A204.1 (cell line): Measurements from ENCODE around the gene SLC35F6.

ENCODE experiments used
- FAIRE-seq: peaks from 2 replicates; lab custom pipeline; 2012; peaks lifted over from hg19 to GRCh38; lab: Jason Lieb, UNC

Gene SLC35F6, protein sequence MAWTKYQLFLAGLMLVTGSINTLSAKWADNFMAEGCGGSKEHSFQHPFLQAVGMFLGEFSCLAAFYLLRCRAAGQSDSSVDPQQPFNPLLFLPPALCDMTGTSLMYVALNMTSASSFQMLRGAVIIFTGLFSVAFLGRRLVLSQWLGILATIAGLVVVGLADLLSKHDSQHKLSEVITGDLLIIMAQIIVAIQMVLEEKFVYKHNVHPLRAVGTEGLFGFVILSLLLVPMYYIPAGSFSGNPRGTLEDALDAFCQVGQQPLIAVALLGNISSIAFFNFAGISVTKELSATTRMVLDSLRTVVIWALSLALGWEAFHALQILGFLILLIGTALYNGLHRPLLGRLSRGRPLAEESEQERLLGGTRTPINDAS

DNA sequence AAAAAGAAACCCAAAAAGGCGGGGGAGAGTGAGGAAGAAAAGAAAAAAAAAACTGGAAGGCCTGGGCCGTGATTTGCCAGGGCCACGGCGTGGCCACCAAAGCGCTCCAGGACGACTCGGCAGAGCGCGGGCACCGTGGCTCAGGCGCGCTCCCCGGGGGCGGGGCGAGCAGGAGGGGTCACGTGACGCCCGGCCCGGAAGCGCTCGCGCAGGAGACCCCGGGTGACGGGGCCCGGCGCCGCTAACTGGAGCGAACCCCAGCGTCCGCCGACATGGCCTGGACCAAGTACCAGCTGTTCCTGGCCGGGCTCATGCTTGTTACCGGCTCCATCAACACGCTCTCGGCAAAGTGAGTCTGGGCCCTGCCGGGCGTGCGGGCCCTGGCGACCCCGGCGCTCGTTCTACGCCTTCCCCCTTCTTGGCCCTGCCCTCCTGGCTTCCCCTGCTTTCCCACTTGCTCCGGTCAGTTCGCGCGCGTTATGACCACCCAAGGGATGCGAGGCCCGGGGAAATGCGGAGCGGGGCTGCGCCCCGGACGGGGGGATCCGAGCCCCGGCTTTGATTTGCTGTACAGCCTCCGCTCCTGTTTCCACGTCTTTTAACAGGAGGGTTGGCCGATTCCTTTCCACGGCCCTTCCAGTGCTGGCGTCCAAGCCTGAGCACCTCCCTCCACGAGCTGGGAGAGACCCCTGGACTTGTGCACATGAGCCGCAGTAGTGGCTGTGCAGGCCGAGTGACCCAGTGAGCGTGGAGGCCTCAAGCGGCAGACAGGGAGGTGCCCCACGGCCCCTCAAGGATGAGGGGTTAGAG is at the start of gene SLC35F6:
TSS of gene SLC35F6 (plus strand) at position 207 of the 810 bp plus-strand sequence. CDS start at position 273, 66 bp downstream.
- FAIRE-seq, result no peak

DNA sequence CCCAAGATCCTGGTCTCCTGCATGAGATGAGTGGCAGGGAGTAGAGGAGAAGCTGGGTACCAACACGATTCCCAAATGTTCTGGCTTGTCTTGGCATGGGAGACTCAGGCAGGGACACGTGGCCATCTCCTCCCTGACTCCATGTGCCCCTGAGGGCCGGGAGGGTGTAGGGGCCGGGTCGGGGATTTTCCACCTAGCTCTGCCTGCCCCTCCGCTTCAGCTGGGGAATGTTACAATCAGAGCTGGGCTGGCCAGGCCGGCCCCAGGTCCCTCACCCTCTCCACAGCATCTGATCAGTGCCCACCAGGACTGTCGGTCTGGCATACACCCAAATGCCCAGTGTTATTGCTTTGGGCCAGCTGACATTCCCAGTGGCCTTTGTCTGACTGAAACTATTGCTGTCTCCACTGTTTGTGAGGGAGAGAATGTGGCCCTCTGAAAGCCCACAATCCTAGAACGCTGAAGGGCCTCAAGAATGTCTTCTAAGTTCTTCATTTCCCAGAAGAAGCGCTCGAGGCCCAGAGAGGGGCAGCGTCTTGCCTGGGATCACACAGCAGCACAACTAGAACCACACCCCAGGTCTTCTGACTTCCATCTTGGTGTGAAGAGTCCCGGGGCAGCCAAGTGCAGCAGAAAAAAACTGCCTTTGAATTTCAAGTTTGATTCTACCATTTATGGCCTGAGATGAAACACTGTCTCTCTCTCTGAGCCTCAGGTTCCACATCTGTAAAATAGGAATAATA is 48.4 kb upstream of the SLC35F6 start:
- FAIRE-seq, result no peak

DNA sequence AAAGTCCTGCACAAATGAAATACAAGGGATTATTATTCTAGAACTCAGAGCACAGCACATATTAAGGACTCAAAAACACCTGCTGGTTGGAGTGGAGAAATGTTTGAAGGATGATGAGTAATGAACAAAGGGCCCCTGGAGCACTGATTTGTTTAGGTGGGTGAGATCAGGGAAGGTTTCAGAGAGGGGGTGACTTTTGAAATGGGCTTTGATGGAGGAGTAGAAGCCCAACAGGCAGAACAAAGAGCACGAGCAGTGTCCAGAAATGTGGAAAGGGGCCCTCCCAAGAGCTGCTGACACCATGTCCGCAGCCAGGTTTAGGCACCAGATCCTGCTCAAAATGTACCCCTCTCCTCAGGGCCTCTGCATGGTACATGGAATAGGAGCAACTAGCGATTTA is 47.7 kb upstream of the SLC35F6 start:
- FAIRE-seq, result no peak

DNA sequence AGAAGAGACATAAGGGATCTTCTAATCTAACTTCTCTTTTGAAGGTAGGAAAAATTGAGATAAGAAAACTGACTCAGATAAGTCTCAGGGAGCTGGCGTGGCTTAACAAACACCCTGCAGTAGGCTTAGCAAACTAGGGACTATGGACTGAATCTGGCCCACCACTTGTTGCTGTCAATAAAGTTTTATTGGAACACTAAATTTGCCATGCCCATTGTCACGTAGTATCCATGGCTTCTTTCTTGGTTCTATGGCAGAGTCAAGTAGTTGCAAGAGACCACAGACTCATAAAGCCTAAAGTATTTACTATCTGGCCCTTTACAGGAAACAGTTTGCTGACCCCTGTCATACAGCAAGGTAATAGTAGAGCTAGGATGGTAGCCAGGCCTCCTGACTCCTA is 47.3 kb upstream of the SLC35F6 start:
- FAIRE-seq, result no peak

DNA sequence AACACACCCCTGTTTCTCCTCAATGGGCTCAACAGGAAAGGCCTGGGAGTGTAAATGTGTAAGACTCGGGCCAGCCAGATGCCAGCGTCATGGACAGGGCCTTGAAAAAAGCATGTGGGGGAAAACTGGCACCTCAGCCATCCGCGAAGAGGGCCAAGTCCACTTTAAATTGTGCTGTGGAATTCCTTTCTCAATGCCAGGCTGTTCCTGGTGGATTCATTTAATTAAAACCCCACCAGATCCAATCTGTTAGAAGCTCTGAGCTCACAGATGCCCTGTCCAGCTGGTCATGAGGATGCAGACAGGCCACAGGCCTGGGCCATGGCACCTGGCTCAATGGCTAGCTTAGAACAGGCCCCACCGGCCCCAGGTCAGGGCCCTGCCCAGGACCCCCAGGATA is 46.7 kb upstream of the SLC35F6 start:
- no peak for FAIRE-seq

DNA sequence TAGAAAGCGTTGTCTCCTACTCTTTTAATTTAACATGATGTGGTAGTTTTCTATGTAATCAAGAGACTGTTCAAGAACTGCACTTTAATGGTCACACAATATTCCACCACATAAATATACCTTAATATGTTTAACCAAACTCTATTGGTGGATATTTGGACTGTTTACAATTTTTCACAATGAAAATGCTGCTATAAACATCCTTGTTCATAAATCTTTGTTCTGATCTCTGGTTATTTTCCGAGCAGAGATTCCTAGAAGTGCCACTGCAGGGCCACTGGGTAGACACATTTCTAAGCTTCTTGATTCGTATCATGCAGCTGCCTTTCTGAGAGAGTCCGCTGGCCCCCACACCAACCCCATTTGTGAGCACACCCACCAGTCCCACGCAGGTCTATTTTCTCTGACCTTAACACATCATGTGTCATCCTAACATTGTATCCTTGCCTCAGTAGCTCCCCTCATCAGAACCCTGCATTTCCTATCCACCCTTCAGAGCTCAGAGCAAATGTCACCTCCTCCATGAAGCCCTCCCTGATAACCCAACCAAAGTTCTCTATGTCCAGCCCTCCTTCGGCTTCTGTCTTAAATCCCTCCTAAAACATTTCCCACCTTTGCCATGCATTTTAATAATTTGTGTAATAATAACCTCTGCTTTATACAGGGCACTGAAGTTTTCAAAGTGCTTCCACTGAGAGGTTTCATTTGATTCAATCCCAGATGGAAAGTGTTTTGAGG is 45.0 kb upstream of the SLC35F6 start:
- no peak for FAIRE-seq

DNA sequence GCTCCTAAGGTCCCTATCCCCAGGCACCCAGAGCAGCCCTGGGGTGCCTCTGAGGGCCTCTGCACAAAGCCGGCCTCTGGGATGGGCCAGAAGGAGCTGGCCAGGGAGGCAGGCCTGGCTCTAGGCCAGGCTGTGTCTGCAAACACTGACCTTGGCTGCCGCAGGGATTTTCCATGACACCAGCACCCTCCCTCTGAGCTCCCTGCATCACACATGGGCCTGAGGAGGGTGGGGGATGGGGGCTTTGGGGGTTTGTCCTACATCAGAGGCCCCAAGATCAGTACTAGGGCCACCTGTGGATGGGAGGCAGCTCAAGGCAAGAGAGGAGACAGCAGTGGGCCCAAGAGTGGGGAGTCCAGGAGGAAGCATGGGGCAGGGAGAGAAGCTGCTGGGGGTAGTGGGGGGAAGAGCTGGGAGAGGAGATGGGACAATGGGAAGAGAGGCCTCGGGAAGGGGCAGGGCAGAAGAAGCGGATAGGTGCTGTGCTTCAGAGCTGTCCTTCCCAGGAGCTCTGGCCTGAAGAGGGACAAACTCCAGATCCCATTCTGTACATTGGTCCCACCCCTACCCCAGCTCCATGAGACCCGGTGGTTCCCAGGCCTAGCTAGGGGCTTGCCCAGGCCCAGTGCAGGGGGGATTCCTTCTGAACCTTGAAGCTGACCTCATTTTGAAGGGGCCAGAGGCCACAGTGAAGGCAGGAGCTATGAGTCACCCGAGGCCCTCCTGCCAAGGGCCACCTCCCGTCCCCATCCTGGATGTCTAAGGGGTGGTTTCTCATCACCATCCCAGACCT is 43.6 kb upstream of the SLC35F6 start:
- no peak for FAIRE-seq

DNA sequence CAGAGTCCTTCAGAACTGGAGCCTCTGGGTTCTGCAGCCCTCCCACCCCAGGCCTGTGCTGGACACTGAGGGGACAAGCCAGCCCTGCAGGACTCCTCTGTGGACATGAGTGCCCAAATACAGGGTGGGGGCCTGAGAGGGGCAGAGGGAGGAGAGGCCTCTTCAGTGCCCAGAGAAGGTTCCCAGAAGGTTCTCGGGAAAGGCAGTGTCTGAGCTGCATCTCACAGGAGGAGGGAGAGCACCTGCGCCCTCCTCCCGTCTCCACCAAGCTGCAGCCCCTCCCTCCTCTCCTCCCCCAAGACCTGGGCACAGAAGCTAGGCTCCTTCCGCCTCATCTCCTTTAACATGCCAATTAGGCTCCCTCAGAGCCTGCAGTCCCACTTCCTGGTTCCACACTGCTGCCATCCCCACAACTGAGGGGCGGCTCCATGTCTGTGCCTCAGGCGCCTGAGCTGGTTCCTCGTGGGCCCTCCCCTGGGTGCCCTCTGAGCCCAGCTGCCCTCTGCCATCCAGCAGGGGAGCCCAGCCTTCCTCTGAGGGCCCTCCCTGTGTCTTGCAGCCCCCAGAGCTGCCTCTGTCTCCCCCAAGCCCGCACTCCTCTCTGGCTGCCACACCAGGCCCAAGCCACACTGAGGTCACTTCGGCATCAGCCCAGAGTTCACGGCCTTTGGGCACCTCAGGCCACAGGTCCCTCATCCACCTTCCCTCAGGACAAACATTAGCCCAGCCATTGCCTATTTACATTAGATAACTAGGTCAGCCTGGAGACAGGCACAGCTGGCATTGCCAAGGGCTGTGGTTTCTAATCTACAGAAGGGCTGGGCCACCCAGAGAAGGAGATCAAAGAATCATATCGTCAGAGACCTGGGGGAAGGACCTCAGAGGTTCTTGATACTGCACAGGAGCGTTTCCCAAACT is 42.7 kb upstream of the SLC35F6 start:
- no peak for FAIRE-seq

DNA sequence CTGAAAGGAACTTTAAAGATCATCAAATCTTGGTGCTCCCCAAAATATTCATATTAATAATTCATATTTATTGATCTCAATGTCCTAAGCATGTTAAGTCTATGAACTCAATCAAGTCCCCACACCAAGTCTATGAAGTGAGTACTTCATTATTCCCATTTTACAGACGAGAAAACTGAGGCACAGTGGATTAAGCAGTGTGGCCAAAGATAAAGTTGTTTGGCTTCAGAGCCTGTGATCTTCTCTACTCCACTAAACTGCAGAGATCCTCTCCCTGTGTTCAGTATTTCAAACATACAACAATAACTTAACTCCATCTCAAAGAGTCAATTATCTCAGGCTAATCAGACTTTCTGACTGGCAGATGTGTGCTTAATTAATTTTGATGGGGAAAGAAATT is 41.8 kb upstream of the SLC35F6 start:
- no peak for FAIRE-seq

DNA sequence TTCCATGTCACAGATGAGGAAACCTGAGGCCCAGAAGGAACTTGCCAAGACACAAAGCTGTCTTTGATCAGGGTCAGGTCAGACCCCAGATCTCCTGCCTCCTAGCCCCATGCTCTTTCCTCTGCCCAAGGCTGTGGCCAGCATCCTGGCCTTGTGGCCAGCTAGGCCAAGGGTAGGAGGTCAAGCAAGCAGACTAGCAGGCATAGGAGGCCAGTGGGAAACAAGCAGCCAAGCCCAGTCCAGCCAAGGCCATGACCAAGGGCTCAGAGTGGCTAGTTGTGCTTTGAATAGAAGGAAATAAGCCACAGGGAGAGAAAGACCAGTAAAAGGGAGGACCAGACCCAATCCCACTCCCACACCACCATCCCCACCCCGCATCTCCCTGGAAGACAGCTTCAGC is 41.2 kb upstream of the SLC35F6 start:
- FAIRE-seq, result no peak

DNA sequence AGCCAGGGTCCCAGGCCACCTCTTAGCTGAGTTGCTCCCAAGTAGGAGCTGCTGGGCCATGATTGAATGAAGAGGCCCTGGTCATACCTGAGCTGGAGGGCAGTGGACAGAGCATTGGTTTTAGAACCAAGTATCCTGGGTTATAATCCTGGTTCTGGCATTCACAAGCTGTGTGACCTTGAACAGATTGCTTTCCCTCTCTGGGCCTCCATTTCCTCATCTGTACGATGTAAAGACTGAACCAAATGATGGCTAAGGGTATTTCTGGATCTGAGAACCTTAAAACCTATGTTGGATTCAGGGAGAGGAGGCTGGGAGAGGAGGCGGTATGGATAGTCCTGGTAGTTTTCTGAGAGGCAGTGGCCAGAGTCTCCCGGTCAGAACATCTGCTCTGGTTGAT is 40.6 kb upstream of the SLC35F6 start:
- no peak for FAIRE-seq

DNA sequence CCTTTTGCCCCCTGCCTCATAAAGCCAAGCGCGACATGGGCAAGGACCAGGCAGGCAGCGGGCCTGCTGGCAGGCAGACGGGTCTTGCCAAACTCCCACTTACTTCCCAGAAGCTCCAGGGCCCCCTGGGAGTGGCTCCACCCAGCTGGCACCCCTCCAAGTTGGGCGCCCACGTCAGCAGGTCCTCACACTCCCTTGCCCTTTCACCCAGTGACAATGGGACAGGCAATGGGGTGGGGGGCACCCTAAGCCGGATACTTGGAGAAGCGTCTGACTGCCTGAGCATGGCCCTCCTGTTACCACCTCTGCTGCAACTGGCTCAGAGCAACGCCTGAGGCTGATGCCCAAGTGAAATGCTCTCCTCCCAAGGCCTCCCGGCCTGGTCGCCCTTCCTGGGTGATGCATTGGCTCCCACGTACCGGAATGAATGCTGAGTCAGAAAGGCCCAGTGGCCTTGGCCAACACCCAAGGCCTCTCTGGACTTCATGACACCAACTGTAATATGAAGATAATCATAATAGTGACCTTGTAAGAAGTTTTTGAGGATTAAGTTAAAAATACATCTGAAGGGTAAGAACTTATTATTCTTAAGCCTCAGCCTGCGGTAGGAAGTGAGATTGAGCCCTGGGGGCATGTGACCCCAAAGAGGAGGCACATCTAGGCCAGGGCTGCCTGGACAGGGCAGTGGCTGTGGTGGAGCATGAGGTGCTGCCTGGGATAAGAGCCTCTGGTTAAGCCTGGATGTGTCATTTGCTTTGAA is 39.9 kb upstream of the SLC35F6 start:
- no peak for FAIRE-seq

DNA sequence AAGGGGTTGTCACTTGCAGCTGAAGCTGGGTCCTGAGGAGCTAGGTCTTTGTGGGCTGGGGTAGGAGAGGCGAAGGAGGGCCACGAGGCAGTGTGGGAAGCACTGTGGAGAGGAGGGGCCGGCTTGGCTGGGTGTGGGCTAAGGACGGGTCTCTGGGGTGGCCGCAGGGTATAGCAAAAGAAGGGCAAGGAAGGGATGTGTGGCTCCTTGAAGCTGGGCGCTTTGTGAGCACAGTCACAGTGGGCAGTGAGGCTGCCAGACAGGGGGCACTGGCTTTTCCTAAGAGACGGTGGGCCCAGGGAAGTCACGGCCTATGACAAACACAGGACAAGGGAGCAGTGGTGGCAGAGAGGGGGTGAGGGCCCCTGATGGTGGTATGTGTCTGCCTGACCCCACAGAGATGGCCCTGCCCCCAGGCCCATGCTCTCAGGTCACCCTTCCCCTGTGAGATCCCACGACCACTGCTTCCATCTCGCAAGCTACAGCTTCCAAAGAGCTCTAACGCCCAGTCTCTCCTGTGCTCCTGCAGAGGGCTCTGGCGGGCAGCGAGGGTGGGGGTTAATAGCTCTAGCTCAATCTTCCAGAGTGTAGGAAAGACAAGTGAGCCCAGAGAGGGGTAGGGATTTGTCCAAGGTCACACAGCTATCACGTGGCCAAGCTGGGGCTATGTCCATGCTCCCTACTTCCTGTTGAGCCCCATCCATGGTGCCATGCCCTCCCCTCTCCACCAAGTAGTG is 39.1 kb upstream of the SLC35F6 start:
- no peak for FAIRE-seq

DNA sequence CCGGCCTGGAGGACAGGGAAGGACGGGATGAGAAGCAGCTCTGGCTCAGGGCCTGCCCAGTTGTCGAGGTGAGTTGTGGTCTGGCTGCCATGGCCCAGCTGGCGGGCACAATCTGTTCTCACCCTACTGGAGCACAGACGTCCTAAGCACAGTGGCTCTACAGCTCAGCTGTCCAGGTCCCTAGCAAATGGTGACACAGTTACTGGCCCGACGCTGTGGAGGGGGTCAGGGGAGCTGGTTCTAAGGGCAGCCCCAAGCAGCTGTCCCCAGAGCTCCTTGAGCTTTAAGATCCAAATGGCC is 38.6 kb upstream of the SLC35F6 start:
- no peak for FAIRE-seq

DNA sequence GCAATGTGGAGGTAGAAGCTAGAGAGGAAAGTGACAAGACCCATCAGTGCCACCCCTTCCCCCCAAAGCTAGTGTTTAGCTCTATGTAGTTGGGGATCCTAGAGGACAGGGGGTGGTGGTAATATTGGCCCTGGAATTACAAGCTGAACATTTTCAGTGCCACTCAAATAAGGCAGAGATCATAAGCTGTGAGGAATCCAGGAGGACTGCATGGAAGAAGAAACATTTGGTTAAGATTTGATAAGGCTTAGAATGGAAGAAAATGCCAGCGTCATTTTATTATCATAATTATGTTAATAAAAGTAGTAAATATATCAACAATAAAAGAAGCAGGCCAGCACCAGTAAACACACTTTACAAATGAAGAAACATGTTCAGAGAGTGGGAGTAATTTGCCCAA is 37.9 kb upstream of the SLC35F6 start:
- FAIRE-seq, result no peak

DNA sequence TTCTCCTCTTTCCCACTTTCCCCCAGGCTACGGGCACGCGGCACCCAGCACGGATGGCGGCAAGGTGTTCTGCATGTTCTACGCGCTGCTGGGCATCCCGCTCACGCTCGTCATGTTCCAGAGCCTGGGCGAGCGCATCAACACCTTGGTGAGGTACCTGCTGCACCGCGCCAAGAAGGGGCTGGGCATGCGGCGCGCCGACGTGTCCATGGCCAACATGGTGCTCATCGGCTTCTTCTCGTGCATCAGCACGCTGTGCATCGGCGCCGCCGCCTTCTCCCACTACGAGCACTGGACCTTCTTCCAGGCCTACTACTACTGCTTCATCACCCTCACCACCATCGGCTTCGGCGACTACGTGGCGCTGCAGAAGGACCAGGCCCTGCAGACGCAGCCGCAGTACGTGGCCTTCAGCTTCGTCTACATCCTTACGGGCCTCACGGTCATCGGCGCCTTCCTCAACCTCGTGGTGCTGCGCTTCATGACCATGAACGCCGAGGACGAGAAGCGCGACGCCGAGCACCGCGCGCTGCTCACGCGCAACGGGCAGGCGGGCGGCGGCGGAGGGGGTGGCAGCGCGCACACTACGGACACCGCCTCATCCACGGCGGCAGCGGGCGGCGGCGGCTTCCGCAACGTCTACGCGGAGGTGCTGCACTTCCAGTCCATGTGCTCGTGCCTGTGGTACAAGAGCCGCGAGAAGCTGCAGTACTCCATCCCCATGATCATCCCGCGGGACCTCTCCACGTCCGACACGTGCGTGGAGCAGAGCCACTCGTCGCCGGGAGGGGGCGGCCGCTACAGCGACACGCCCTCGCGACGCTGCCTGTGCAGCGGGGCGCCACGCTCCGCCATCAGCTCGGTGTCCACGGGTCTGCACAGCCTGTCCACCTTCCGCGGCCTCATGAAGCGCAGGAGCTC is 36.2 kb upstream of the SLC35F6 start:
- FAIRE-seq, result no peak

DNA sequence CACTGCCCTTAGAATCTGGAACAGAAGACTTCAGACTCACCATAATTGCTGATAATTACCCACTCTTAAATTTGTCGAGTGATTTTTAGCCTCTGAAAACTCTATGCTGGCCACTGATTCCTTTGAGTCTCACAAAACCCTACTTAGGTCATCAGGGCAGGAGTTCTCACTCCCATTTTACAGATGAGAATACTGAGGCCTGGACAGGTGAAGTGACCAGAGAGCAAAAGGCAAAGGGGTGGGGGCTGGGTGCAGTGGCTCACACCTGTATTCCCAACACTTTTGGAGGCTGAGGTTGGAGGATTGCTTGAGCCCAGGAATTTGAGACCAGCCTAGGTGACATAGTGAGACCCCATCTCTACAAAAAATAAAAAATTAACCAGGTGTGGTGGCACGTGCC is 34.8 kb upstream of the SLC35F6 start:
- FAIRE-seq, result no peak
